ENCODE measurements around the gene ILK.

ILK gene

DNA sequence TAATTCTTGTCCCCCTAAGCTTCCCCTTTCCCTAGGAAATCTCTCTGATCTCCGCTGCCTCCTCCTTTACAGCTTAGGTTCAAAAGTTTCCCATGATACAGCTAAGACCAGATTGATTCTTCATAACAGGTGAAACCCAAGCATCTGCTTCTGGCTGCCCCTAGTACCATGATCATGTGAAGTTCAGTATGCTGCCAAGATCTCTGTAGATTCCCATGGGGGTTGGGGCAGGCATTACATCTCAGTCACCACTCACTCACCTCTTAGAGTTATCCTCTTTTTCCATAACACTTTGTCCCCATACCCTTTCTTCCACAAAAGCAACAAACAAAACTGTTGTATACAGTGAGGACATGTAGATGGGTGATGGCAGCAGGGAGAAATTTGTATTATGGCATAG is 44.2 kb upstream of the ILK start:
- TF ChIP-seq, protein P1, sequence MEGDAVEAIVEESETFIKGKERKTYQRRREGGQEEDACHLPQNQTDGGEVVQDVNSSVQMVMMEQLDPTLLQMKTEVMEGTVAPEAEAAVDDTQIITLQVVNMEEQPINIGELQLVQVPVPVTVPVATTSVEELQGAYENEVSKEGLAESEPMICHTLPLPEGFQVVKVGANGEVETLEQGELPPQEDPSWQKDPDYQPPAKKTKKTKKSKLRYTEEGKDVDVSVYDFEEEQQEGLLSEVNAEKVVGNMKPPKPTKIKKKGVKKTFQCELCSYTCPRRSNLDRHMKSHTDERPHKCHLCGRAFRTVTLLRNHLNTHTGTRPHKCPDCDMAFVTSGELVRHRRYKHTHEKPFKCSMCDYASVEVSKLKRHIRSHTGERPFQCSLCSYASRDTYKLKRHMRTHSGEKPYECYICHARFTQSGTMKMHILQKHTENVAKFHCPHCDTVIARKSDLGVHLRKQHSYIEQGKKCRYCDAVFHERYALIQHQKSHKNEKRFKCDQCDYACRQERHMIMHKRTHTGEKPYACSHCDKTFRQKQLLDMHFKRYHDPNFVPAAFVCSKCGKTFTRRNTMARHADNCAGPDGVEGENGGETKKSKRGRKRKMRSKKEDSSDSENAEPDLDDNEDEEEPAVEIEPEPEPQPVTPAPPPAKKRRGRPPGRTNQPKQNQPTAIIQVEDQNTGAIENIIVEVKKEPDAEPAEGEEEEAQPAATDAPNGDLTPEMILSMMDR (IDR thresholded peaks at IDR 0.05; ENCODE audit: low read depth, low read length) = no peak
- no peak overlapping the region for H3K4me3 ChIP-seq (replicated peaks in 1 of 2; ENCODE audit: low read depth in 2 of 2, low read length in 2 of 2)
- DNase-seq (ENCODE audit: low read depth in 2 of 2) = no peak

GRCh38 chr11:6561288-6561687 is 42.3 kb upstream of the ILK start:
- H3K4me3 ChIP-seq (replicated peaks in 1 of 2; ENCODE audit: low read depth in 2 of 2, low read length in 2 of 2) = no peak overlapping the region
- TF ChIP-seq, protein P1 (IDR thresholded peaks at IDR 0.05; ENCODE audit: low read depth, low read length) = no peak
- no peak for DNase-seq (ENCODE audit: low read depth in 2 of 2)

DNA sequence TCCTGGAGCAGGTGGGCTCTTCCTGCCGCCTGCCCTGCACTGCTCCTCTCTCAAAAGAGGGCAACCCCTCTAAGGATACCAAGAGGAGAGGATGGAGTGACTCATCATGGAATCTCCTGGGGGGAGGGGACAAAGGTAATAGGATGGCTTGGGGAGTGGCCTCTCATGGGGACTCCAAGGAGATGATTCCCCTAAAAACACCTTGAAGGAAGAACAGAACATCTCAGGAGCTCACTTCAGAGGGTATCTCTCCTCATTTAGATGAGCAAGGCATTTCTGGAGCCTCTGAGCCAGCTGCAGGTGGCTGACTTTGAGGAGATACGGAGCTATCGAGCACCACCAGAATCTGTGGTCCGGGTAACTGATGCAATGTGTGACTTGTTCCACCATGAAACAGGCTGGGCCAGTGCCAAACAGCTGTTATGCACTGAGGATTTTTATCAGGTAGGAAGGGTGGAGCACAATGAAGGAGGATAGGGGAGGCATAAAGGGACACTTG is 40.4 kb upstream of the ILK start:
- no peak overlapping the region for H3K4me3 ChIP-seq (replicated peaks in 1 of 2; ENCODE audit: low read depth in 2 of 2, low read length in 2 of 2)
- no peak for DNase-seq (ENCODE audit: low read depth in 2 of 2)
- TF ChIP-seq, protein P1 (IDR thresholded peaks at IDR 0.05; ENCODE audit: low read depth, low read length) = no peak

GRCh38 chr11:6563667-6564066 is 39.9 kb upstream of the ILK start:
- TF ChIP-seq, protein P1 (IDR thresholded peaks at IDR 0.05; ENCODE audit: low read depth, low read length) = no peak

DNA sequence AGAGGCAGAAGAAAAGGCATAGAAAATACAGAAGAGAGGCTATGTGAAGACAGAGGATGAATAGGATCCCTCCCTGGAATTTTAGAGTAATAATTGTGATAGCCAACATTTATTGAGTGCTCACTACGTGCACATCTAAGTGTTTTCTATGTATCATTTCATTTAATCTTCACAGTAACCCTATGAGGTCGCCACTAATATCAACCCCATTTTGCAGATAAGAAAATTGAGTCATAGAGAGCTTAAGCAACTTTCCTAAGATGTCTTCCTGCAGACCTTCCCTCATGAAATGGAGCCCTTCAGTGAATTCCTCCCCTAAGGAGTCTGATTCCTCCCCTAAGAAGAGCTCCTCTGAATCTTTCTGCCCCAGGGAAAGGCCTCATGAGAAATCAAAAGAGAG is 38.2 kb upstream of the ILK start:
- TF ChIP-seq, protein P1 (IDR thresholded peaks at IDR 0.05; ENCODE audit: low read depth, low read length) = no peak
- no peak for DNase-seq (ENCODE audit: low read depth in 2 of 2)
- no peak overlapping the region for H3K4me3 ChIP-seq (replicated peaks in 1 of 2; ENCODE audit: low read depth in 2 of 2, low read length in 2 of 2)

More at GRCh38 chr11:6563667-6564066, 39.9 kb upstream of the ILK start:
- no peak for DNase-seq (ENCODE audit: low read depth in 2 of 2)
- H3K4me3 ChIP-seq (replicated peaks in 1 of 2; ENCODE audit: low read depth in 2 of 2, low read length in 2 of 2) = no peak overlapping the region

DNA sequence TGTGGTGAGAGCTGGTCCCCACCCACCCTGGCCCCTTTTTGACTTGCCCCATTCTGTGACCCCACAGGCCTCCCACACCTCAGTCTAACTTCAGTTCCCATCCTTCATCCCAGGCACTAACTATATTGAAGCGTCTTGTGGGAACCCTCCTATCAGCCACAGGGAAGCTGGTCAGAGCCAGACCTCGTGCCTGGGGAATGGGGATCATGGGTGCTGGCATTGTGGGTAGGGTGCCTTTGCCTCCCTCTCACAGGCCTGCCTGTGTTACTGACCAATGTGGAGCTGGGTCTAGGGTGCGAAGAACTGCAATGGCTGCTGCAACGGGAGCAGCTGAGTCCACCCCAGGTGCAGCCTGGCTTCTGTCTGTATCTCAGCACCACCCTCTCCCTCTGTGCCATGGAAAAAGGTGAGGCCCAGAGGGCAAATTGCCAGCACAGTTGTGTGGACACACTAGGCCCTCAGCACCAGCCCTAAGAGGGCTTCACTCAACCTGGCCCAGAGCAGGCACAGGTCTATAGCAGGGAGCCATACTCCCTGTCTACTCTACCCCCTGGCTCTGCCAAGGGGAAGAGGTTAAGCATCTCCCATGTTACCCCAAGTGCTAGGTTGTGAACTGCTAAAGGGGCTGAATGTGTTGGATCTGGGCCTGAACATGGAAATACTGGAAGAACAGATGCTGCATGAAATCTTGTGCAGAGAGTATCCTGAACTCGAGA is 37.4 kb upstream of the ILK start:
- DNase-seq (ENCODE audit: low read depth in 2 of 2) = no peak
- TF ChIP-seq, protein P1 (IDR thresholded peaks at IDR 0.05; ENCODE audit: low read depth, low read length) = no peak
- no peak overlapping the region for H3K4me3 ChIP-seq (replicated peaks in 1 of 2; ENCODE audit: low read depth in 2 of 2, low read length in 2 of 2)
